ENCODE data around the gene PSD2. TPM values are rescaled to one million over a fixed set of nuclear protein-coding genes. Genes with fewer than 3 reads are reported as not detected.

PSD2 gene
- total RNA-seq, 1 donor from 2014 or later = 0.15 TPM

DNA sequence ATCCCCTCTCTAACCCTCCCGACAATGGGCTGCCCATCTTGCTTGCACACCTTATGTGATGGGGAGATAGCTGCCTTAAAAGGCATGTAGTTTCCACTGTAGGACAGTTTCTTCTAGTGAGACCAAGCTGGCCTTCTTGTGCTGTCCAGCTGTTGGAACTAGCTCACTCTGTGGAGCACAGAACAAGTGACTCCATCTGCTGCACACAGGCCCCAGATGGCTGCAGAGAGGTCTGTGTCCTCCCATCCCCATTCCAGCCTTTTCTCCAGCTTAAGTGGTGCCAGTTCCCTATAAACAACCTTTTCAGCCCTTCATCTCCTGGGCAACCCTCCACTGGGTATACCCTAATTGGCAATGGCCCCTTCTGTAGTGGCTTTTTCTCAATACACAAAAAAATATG is 18.7 kb upstream of the PSD2 start:
- no peak for TF ChIP-seq CTCF (IDR thresholded peaks at IDR 0.05; ENCODE audit: unreplicated experiment)
- Mint-ChIP-seq H3K4me3 (ENCODE audit: unreplicated experiment) (no peak overlapping the region), H3K4me1 (ENCODE audit: unreplicated experiment) (peaks cover 3% of the 10 kb centered on the region), H3K27me3 (ENCODE audit: unreplicated experiment) (peaks cover 5% of the 10 kb centered on the region), H3K9me3 (ENCODE audit: unreplicated experiment) (no peaks in the 10 kb centered on the region), H3K36me3 (ENCODE audit: low read depth, unreplicated experiment) (no peaks in the 10 kb centered on the region), H3K27ac (ENCODE audit: unreplicated experiment) (no peak overlapping the region)
- no peak for DNase-seq (ENCODE audit: low spot score)

DNA sequence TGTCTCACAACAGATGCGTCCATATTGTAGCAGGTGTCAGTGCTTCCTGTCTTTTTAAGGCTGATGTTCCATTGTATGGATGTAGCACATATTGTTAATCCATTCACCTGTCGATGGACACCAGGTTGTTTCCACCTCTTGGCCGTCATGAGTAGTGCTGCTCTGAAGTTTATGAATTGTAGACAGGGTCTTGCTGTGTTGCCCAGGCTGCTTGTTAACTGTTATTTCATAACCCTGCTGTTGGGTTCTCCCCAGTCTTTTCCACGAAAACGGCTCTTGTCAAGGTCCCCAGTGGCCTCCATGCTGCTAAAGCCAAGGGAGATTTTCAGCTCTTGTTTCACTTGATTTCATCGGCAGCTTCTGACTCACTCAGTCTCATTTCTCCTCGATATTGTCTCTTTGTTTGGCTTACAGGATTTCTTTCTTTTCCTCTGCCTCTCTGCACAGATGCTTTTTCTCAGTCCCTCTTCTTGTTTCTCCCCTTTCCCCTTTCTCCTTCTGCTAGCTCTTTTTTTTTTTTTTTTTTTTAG is 12.1 kb upstream of the PSD2 start:
- peaks cover 2% of the 10 kb centered on the region for H3K27me3 Mint-ChIP-seq (ENCODE audit: unreplicated experiment)
- no peaks in the 10 kb centered on the region for H3K9me3 Mint-ChIP-seq (ENCODE audit: unreplicated experiment)
- H3K4me1 Mint-ChIP-seq (ENCODE audit: unreplicated experiment) = no peaks in the 10 kb centered on the region
- no peak for TF ChIP-seq CTCF (IDR thresholded peaks at IDR 0.05; ENCODE audit: unreplicated experiment)
- DNase-seq (ENCODE audit: low spot score) = no peak
- H3K36me3 Mint-ChIP-seq (ENCODE audit: low read depth, unreplicated experiment) = no peaks in the 10 kb centered on the region
- H3K27ac Mint-ChIP-seq (ENCODE audit: unreplicated experiment) = no peak overlapping the region
- H3K4me3 Mint-ChIP-seq (ENCODE audit: unreplicated experiment) = no peak overlapping the region

DNA sequence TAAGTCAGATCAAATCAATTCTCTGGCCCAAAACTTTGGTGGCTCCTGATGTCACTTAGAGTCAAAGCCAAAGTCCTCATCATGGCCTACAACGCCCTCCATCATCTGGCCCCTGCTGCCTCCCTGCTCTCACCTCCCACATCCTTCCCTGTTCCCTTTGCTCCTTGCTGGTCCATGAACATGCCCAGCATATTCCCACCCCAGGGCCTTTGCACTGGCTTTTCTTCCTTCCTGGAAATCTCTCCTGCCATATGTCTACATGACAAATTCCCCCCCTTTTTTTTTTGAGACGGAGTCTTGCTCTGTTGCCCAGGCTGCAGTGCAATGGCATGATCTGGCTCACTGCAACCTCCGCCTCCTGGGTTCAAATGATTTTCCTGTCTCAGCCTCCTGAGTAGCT is 11.1 kb upstream of the PSD2 start:
- no peak overlapping the region for H3K4me3 Mint-ChIP-seq (ENCODE audit: unreplicated experiment)

DNA sequence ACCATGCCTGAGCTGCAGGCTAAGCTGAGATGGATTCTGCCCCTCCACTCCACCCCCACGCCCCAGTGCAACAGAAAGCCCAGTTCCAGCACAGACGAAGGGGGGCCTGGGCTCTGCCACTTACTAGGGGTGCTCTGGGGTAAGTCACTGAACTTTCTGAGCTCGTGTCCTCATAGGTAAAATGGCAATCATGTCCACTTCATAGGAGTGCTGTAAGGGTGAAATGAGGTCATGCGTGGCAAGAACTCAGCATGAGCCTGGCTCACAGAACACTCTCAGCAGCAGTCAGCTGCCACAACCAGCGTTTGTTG is 8.4 kb upstream of the PSD2 start:
- H3K9me3 Mint-ChIP-seq (ENCODE audit: unreplicated experiment) = no peaks in the 10 kb centered on the region
- H3K27me3 Mint-ChIP-seq (ENCODE audit: unreplicated experiment) = peaks cover 2% of the 10 kb centered on the region
- H3K36me3 Mint-ChIP-seq (ENCODE audit: low read depth, unreplicated experiment) = no peaks in the 10 kb centered on the region
- no peak for TF ChIP-seq CTCF (IDR thresholded peaks at IDR 0.05; ENCODE audit: unreplicated experiment)
- H3K27ac Mint-ChIP-seq (ENCODE audit: unreplicated experiment) = no peak overlapping the region
- no peaks in the 10 kb centered on the region for H3K4me1 Mint-ChIP-seq (ENCODE audit: unreplicated experiment)
- H3K4me3 Mint-ChIP-seq (ENCODE audit: unreplicated experiment) = no peak overlapping the region
- DNase-seq (ENCODE audit: low spot score) = no peak

More for the DNA sequence above, 11.1 kb upstream of the PSD2 start:
- Mint-ChIP-seq H3K9me3 (ENCODE audit: unreplicated experiment) (no peaks in the 10 kb centered on the region), H3K27ac (ENCODE audit: unreplicated experiment) (peak overlapping the region; percentile 30), H3K36me3 (ENCODE audit: low read depth, unreplicated experiment) (no peaks in the 10 kb centered on the region), H3K27me3 (ENCODE audit: unreplicated experiment) (peaks cover 2% of the 10 kb centered on the region), H3K4me1 (ENCODE audit: unreplicated experiment) (no peaks in the 10 kb centered on the region)
- no peak for DNase-seq (ENCODE audit: low spot score)
- TF ChIP-seq CTCF (IDR thresholded peaks at IDR 0.05; ENCODE audit: unreplicated experiment) = no peak

GRCh38 chr5:139787568-139788293 is 7.9 kb upstream of the PSD2 start:
- H3K27me3 Mint-ChIP-seq (ENCODE audit: unreplicated experiment) = peaks cover 2% of the 10 kb centered on the region
- peak overlapping the region; percentile 89 for H3K4me3 Mint-ChIP-seq (ENCODE audit: unreplicated experiment)
- H3K27ac Mint-ChIP-seq (ENCODE audit: unreplicated experiment) = no peak overlapping the region
- peak; percentile 99 for DNase-seq (ENCODE audit: low spot score)
- H3K9me3 Mint-ChIP-seq (ENCODE audit: unreplicated experiment) = no peaks in the 10 kb centered on the region
- H3K4me1 Mint-ChIP-seq (ENCODE audit: unreplicated experiment) = no peaks in the 10 kb centered on the region
- TF ChIP-seq CTCF (IDR thresholded peaks at IDR 0.05; ENCODE audit: unreplicated experiment) = peak; percentile 99
- H3K36me3 Mint-ChIP-seq (ENCODE audit: low read depth, unreplicated experiment) = no peaks in the 10 kb centered on the region

All from endothelial cell (in vitro differentiated cells).